GM19452 (cell line): ENCODE results near the gene SRMS.
"Not testable (repeated sequence)": the region's sequence is repeated elsewhere in the genome, so short reads cannot be mapped to it uniquely, and the experiment has no call there.

ENCODE experiments used
- ATAC-seq: cut with Tn5 transposase; IDR thresholded peaks from one replicate; pipeline ENCODE4 v1.9.1; 2021; ENCODE audit not compliant: unreplicated experiment

The SRMS gene

DNA sequence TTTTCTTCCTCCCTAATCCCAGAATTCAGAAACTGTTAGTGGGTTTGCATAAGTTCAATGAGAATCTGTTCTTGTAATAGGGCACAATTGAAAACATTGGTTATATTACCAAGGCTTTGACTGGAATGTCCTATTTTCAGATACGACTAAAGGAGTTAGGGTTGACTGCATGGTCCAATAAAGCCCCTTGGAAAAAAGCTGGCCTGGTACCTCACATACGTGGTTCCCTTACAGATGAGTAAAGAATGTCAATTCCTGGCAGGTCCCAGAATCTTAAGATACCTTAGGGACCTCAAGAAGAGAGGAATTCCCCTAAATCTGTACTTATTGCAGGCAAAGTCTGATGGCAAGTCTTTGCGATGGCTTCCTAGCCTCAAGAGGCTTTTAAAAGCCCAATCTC lies 22.4 kb downstream of the SRMS start:
- no peak for ATAC-seq

- no peak for ATAC-seq
Observed at GRCh38 chr20:63522981-63523611, 24.5 kb downstream of the SRMS start.

- ATAC-seq: no peak
Observed at GRCh38 chr20:63522091-63522868, 25.3 kb downstream of the SRMS start.

- no peak for ATAC-seq
Observed at GRCh38 chr20:63521602-63522001, 25.9 kb downstream of the SRMS start.

DNA sequence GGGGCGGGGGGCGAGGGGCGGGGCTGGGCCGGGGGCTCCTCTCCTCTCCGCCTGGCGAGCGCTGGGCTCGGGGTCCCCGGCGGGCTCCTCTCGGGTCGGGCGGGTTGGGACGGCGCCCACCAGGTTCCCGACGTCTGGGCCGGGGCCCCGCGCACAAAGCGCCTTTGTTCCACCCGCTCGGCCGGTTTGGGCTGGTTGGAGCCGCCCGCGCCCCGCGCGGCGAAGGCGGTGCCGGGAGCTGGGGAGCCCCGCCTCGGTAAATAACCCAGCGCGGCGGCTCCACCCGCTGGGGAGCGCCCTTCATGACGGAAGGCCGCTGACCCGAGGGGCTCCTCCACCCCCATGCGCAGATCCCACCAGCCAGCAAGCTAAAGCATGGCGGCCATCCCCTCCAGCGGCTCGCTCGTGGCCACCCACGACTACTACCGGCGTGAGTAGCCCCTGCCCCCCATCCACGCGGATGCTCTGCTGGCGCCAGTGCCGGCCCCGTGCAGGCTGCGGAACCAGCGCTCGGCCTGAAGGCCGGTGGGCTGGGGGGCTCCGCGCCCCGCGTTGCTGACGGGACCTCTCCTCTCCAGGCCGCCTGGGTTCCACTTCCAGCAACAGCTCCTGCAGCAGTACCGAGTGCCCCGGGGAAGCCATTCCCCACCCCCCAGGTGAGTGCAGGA lies 26.5 kb downstream of the SRMS start:
- peak; percentile 48 for ATAC-seq

GRCh38 chr20:63520504-63520933 lies 27.0 kb downstream of the SRMS start, which contains the start of gene PPDPF:
Gene PPDPF, plus strand, starts transcription at chr20:63520765. Its CDS starts 544 bp downstream, at chr20:63521309.
- ATAC-seq: peak; percentile 60

DNA sequence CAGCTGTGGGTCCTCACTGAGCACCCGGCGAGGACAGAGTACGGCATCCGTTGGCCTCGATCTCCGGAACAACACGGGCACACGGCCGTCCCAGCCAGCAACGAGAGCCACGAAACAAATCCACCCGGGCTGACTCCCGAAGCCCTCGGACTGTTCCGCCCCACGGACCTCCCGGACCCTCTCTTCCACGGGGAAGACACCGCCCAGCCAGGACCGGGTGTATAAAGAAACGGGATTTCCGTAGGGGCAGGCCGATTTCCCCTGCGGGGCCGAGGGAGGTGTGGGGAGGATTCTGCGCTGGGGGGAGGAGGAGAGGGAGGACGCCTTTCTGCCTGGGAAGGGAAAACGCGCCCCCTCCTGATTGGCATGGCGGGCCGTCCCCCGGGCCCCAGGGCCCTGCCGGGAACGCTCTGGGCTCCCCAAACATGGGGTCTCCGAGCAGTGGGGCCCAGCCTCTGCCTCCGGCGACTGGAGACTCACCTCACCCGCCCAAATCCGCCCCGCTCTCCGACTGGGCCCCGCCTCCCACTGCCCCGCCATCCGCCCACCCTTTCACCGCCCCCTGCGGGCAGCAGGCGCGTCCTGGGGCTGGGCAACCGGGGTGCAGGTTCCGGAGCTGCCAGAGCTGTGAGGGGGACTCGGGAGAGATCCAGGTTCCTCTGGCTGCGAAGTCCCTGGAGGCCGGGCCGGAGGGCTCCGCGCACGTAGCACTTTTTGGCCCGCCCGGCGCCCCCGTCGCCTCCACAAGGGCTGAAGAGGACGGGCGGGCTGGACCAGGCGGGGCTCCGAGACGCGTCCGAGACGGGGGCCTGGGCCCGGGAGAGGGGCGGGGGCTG lies 27.7 kb downstream of the SRMS start:
- ATAC-seq: peak; percentile 36

DNA sequence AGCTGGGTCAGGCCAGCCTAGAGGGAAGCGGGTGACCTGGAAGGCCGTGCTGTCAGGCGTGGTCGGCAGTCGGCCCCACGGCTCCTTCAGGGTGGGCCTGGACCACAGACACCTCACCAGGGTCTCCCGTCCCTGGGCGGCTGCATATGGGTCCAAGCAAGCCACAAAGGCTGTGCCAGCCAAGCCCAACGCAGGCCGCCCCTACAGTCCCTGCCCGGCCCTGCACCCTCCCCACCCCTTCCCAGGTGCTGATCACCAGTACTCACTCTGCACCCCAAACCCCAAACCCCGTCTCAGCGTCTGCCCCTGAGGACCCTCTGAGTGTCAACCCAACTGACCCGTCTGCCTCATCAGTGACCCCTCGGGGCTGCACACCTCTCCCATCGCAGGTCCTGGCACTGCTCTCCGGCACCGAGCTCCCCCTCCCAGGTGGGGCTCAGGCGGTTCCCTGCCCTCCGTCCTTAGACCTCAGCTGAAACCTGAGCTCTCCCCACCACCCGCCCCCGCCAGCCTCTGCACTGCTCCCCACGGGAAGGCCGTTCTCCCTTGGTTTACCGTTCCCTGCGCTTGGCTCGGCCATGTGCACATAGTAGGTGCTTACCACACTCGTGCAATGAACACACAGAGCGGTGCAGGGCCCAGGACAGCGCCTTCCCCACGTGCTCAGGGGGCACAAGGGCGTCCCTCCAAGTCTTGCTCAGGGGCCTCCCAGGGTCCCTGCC lies 28.4 kb downstream of the SRMS start:
- ATAC-seq: no peak

- ATAC-seq: no peak
Observed at GRCh38 chr20:63518351-63518861, 29.1 kb downstream of the SRMS start.

DNA sequence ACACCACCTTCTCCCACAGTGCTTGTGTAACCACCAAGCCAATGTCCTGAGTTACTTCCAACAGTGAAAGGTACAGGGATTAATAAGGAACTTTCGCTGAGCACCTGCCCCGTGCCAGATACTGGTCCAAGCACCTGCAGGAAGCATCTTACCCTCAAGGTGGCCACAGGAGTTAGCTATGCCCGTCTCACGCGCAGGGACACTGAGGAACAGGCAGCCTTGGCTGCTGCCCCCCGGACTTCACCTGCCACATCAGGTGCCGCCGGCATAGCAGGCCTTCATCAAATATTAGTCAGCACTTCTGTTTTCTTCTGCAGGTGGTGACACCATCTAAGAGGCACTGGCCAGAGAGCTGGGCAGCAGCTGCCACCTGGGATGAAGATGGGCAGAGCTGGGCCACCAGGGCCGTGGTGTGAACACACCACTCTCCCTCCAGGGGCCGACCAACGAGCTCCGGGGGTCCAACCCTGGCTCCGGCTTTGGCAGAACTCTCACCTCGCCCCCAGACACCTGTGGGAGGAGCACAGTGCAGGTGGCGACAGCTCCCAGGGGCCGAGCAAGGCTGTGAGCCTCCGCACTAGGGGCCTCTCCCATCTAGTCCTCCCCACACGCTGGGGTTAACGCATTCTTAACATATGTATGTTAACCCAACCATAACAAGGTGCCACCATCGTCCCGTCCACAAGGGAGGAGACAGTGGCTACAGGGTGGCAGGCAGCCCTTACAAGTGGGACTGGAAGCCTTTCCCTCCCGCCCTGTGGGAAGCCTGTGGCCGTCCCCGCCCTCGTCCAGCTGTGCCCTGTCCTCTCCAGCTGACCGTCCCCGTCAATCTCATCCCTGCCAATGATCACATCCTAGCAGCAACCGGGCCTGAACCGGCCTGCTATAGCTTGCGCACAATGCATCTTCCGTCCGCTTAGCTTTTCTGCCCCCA lies 29.9 kb downstream of the SRMS start:
- no peak for ATAC-seq

DNA sequence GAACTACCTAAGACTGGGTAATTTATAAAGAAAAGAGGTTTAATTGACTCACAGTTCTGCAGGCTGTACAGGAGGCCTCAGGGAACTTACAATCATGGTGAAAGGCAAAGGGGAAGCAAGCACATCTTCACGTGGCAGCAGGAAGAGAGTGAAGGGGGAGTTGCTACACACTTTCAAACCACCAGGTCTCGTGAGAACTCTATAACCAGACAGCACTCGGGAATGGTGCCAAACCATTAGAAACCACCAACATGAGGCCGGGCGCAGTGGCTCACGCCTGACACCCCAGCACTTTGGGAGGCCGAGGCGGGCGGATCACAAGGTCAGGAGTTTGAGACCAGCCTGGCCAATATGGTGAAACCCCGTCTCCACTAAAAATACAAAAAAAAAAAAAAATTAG lies 33.0 kb downstream of the SRMS start:
- not testable (repeated sequence) for ATAC-seq

GRCh38 chr20:63513207-63513606 lies 34.3 kb downstream of the SRMS start:
- ATAC-seq: no peak

DNA sequence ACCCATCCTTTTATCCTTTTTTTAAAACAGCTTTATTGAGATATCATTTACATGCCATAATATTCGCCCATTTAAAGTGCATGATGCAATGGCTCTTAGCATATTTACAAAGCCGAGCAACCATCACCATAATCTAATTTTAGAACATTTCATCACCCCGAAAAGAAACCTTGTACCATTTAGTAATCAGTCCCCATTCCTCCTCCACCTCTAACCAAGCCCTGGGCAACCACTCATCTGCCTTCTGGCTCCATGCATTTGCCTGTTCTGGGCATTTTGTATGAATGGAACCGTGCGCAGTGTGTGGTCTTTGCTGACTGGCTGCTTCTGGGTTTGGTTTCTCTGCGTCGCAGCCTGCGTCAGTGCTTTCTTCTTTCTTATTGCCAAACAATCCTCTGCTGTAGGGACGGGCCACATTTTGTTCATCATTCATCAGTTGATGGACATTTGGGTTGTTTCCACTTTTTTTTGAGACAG lies 38.4 kb downstream of the SRMS start:
- ATAC-seq: no peak

DNA sequence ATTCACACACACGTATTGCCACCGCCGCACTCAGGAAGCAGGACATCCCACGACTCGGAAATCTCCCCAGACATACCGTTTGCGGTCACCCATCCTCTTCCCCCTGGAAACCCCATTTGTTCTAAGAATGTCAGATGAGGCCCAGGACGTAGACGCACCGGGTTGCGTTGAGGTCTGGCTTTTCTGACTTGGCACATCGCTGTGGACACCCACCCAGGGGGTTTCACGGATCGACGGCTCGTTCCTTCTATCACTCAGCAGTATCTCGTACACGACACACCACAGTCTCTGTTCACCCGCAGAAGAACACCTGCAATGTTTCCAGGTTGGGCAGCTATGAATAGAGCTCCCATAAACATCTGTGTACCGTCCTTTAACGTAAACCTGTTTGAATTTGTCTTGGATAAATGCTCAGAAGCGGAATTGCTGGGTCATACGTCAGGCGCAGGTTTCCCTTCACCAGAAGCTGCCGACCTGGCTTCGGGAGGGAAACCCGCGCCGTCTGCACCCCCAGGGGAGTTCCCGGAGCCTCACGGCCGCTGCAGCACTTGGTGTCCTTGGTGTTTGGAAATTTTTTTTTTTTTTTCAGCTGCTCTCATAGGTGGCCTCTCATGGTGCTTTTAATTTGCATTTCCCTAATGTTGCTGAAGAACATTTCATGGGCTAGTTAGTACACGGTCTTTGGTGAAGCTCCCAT lies 39.3 kb downstream of the SRMS start:
- ATAC-seq: no peak

GRCh38 chr20:63507083-63507743 lies 40.3 kb downstream of the SRMS start:
- ATAC-seq: no peak

DNA sequence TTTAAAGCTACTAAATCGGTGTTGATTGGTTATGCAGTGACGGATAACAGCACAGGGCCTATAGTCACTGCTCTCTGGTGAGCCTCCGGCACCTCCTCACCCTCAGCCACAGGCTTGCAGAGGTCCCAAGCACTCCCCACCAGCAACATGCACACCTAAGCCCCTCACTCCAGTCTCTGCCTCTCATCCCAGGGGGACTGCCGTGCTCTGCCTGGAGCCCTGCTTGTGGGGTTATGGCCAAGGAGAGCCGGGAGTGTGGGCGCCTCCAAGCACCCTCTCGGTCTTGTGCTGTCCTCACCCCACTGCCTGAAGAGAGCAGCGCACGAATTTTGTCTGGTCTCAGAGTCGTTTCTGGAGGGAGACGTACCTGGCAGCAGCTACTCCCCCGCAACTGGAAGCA lies 41.8 kb downstream of the SRMS start:
- ATAC-seq: no peak

DNA sequence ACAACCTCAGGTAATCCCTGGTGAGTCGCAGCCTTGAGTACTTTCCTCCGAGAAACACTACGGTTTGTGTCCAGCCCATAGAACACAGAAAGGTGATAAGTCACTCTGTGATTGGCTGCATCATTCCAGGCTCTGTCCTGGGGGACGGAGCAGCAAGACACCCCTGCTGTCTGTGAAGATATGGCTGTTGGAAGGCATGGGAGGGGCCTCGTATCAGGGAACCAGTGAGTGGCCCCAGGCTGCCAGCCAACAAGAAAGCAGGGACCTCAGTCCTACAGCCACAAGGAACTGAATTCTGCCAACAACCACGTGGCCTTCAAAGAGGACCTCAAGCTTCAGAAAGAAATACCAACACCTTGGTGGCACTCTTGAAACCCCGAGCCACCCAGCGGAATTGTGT lies 42.3 kb downstream of the SRMS start:
- ATAC-seq: no peak

DNA sequence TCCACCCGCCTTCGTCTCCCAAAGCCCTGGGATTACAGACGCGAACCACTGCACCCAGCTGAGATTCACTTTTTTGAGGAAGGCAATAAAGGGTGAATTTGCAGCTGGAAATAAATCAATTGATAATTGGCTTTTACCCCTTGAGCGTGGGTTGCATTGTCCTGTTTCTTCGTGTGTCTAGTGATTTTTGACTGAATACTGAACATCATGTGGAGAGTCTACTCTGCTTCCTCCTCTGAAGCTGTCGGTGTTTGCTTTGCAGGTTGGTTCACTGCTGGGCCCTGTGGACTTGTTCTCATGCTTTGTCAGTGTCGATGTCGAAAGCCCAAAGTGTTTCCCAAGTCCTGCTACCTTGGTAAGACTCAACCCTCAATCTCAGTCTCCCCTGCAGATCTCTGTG lies 42.9 kb downstream of the SRMS start:
- ATAC-seq: no peak
